HK-2 (cell line): ENCODE results near the gene PRAC2.

Experiments used
- DNase-seq: peaks from one replicate; pipeline ENCODE4 v3.0.0-alpha.2; 2018; ENCODE audit not compliant: unreplicated experiment

The PRAC2 gene

DNA sequence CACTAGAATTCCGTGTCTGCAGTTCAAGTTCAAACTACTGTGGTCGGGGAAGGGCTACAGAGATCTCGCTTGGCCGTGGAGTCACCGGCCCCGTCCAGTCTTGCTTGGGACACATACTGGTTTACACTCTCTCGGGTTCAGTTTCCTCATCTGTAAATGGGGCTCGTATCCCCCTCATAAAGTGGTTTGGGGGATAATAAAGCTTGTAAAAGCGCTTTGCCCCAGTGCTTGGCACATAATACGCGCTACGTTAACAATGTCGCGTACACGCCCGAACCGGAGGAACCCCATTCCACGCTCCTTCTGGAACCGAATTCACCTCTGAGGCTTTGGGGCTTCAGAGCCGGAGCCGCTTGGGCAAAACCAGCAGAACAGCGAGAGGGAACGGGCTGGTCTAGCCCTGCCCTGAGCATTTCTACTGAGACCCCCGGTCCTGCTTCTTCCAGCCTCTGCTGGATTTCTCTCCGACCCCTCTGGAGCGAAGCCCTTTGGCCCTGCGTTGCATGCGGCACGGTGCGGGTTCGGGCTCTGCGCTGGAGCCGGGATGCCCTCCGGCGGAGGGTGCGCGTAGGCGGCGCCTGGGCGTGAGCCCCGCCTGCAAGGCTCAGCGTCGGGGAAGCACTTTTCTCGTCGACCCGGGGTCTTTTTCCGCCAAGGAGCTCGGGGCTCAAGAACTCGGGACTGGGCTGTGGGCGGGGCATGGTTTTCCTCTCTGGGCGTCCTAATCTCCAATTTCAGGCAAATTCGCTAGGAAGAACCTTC is 31.7 kb downstream of the PRAC2 start:
- no peak for DNase-seq

DNA sequence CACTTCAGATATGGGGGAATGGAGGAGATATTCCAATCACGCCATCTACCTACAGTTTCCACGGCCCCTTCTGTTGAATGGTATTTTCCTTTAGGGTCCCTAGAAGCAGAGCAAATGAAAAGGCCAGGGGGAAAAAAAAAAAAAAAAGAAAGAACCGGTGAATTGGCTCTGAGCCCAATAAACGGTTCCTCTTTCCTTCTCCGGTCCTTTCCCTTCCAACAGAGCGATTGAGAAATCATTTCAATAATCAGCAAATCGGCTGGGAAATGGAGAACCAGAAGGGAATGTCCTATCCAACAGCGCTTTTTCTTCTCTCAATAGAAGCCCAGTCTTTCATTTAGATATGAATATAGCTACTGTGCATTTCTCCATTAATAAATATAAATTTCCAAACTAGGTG is 32.4 kb downstream of the PRAC2 start:
- no peak for DNase-seq

DNA sequence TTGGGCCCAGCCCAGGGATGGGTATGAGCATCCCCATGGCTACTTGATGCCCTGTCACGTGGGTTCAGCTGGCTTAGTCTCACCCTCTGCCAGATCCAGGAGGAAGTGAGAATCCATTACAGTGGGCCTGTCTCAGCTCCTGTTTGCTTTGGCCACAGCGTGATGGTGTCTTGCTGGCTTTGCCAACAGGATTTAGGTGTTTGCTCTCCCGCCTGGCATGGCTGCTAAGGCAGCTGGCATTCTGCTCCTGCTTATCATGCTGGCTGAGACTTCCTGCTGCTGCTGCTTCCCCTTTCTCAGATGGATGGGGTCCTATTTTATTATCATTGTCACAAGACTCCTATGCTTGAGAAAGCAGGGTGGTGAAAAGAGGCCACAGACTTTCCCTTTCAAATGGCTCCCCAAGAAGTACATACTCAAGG is 33.9 kb downstream of the PRAC2 start:
- DNase-seq: no peak

DNA sequence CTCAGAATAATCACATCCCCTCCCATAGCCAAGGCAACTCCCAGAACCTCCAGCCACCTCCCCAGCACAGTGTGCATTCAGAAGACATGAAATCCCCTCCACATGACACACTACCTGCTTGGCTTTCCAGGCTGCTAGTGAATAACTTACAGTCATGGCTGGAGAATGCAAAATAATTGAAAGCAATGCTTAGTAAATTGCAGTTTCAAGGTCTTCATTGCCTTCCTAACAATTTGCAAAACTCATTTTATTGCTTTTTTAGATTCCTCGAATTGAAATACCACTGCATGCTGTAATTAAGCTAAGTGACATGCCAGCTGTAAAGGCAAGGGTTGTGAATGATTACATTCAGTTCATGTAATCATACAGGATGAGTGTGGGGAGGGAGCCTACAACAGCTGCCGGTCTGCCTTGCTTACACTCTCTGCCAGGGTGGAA is 34.6 kb downstream of the PRAC2 start:
- no peak for DNase-seq

DNA sequence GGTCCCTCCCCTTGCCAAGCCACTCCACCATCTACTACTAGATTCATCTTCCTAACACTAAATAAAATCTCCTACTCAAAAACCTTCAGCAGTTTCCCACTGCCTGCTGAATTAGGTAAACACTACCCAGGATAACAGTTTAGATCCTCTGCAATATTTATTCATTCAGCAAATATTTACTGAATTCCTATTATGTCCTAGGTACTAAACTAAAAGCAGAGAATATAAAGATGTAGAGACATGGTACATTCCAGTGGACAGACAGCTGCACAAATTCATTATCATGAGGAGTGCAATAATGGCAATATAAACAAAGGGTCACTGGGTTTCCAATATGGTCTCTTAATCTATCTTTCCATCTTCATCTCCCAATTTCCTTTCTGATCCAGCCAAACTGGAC is 36.3 kb downstream of the PRAC2 start:
- DNase-seq: no peak

DNA sequence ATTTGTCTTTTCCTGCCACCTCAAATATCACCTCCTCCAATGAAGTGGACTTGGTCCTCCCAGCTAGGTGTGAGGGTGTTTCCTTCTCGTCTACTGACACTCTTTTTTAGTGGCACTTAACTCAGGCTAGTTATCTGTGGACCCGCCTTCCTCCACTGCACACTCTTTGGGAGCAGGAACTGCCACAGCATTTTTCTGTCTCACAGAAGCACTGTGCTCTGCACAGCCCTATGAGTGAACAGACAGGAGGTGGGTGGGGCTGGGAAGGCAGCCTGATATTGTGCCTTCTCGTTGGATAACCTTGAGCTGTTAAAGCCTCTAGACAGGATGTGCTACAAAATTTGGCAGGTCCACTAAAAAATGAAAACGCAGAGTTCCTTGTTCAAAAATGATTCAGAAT is 37.4 kb downstream of the PRAC2 start:
- no peak for DNase-seq

- DNase-seq: no peak
These were observed 38.1 kb downstream of the PRAC2 start for GRCh38 chr17:48761114-48761513.

GRCh38 chr17:48767263-48767774 is 44.3 kb downstream of the PRAC2 start:
- no peak for DNase-seq

DNA sequence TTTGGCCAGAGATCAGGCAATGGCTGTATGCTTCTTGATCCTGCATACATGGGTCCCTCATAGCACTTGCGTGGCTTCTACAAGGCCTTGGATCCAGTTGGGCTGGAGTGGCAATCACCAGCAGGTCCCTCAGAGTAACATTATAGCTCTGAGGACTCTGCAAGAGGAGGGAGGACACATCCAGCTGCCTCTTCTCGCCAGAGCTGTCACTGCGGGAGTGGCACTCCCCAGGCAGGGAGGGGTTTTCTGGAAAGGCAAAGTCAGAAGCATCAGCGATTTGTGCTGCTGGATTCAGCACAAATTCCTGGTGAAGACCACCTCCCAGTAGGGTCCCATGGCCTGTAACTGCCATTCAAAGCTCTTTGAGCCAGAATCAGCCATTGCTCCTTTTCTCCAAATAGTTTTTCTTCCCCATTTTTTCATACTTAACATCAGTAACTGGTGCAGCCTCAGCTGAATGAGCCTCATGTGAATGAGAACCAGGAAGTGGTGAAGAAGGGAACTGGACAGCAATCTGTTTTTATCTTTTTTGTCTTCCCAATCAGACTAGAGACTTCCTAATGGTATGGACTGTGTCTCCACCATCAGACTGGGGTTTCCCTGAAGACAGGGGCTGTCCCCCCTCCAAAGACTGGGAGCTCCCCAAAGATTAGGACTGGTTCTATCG is 46.2 kb downstream of the PRAC2 start:
- no peak for DNase-seq

DNA sequence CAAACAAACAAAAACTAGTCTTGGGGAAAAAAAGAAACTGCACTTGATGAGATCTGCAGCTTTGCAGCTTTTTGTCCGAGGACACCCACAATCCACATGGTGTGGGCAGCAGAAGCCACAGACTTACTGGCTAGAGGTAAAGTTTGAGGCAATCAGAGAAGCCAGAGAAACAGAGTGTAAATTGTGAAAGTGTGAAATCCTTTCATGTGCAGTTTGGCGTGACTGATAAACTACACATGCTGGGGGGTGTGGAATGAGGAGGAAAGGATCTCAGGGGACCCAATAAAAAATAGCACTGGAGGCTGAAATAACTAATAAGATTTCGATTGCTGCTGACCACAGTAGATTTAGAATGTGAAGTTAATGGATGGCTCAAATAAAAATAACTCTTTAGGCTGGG is 48.0 kb downstream of the PRAC2 start:
- no peak for DNase-seq

GRCh38 chr17:48773245-48773644 is 50.3 kb downstream of the PRAC2 start:
- DNase-seq: no peak
